GM10248 (cell line): ENCODE measurements around the gene KAT8.

ENCODE experiments used
- CTCF ChIA-PET: fragments of 300-600 bp; sonication (Branson Sonifier 250); formaldehyde crosslinking; extraction: SDS; loops from one replicate; lab custom pipeline; 2021; ENCODE audit warnings: antibody characterized with exemption; lab: Yijun Ruan, JAX
- POLR2A ChIA-PET: fragments of 350-650 bp; sonication (Branson Sonifier 250); formaldehyde crosslinking; extraction: SDS; loops from one replicate; lab custom pipeline; 2020; ENCODE audit warnings: antibody characterized with exemption; lab: Yijun Ruan, JAX
- DNase-seq: peaks from one replicate; pipeline ENCODE4 v3.0.0; 2012; ENCODE audit errors: extremely low spot score
- CTCF ChIP-seq: IDR thresholded peaks from 2 replicates; pipeline ENCODE4 v1.5.1; 2012; ENCODE audit warnings: mild to moderate bottlenecking, low read depth; ENCODE audit errors: extremely low read depth, missing control alignments, control extremely low read depth

Gene KAT8

GRCh38 chr16:31110106-31111034 lies 7.1 kb upstream of the KAT8 start:
- CTCF ChIA-PET = interaction anchor here (0.6 to 2.5 kb wide), 2 partner anchors 10 to 32 kb away, joined by 3 to 7 read pairs; no protein-coding TSS in a partner anchor
- TF ChIP-seq CTCF = no peak
- DNase-seq = no peak
- POLR2A ChIA-PET = no interaction called here

GRCh38 chr16:31111881-31112466 lies 5.5 kb upstream of the KAT8 start:
- CTCF ChIA-PET = interaction anchor here (0.8 to 2.5 kb wide), 6 partner anchors 11 to 127 kb away, joined by 3 to 10 read pairs (median 4); partner anchors contain the start of gene HSD3B7
- DNase-seq = no peak
- no peak for TF ChIP-seq CTCF
- POLR2A ChIA-PET = interaction anchor here (2.8 kb wide), 1 partner anchor 68 kb away, joined by 13 read pairs; the partner anchor contains the start of gene FUS

GRCh38 chr16:31112711-31113110 lies 4.8 kb upstream of the KAT8 start:
- TF ChIP-seq CTCF = no peak
- no peak for DNase-seq
- POLR2A ChIA-PET = interaction anchor here (2.8 kb wide), 1 partner anchor 67 kb away, joined by 13 read pairs; the partner anchor contains the start of gene FUS
- CTCF ChIA-PET = interaction anchor here (0.8 to 2.2 kb wide), 2 partner anchors 21 to 29 kb away, joined by 3 to 10 read pairs; no protein-coding TSS in a partner anchor

GRCh38 chr16:31113121-31114120 lies 4.0 kb upstream of the KAT8 start:
- ChIA-PET CTCF (interaction anchor here (1.1 to 2.2 kb wide), 3 partner anchors 14 to 129 kb away, joined by 3 to 10 read pairs (median 6); no protein-coding TSS in a partner anchor), POLR2A (interaction anchor here (2.8 kb wide), 1 partner anchor 67 kb away, joined by 13 read pairs; the partner anchor contains the start of gene FUS)
- TF ChIP-seq CTCF = no peak

GRCh38 chr16:31114468-31114867 lies 3.0 kb upstream of the KAT8 start:
- no peak for DNase-seq
- no peak for TF ChIP-seq CTCF
- ChIA-PET POLR2A (interaction anchor here (2.8 kb wide), 1 partner anchor 66 kb away, joined by 13 read pairs; the partner anchor contains the start of gene FUS), CTCF (interaction anchor here (1.1 to 2.2 kb wide), 4 partner anchors 15 to 130 kb away, joined by 3 to 10 read pairs (median 6); no protein-coding TSS in a partner anchor)

More at GRCh38 chr16:31113121-31114120, 4.0 kb upstream of the KAT8 start:
- DNase-seq = no peak
